ENCODE results near the gene MPO.

DNA sequence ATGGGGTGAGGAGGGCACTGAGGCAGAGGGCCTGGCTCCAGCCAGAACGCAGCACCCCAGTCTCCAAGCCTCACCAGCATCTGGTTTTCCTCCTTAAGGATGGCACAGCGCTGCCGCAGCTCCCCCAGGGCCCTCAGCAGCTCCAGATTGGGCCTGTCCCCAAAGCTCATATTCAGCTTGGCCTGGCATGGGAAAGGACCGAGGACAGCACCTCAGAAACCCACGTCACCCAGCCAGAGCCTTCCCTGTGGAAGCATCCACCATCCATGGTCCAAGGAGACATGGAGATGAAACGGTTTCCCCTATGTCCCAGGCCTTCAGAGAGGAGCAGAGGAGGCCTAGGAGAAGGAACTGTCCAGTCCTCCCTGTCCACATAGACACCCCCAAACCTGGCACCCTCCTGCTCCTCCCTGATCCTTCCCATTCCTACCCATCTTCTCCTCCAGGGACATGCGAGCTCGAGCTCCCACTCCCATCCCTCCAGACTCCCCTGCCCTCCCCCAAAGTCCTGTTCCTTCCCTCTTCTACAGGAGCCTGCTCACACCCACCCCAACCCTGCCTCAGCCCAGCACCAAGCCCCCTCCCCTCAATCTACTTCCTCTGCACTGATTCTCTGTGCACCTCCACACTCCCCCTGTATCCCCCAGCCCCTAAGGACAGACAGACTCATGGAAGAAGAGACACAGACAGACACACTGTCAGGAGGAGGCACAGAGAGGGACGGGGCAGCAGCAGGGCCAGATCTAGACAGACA, 46.1 kb upstream of the MPO start:
- TF ChIP-seq, protein P1, sequence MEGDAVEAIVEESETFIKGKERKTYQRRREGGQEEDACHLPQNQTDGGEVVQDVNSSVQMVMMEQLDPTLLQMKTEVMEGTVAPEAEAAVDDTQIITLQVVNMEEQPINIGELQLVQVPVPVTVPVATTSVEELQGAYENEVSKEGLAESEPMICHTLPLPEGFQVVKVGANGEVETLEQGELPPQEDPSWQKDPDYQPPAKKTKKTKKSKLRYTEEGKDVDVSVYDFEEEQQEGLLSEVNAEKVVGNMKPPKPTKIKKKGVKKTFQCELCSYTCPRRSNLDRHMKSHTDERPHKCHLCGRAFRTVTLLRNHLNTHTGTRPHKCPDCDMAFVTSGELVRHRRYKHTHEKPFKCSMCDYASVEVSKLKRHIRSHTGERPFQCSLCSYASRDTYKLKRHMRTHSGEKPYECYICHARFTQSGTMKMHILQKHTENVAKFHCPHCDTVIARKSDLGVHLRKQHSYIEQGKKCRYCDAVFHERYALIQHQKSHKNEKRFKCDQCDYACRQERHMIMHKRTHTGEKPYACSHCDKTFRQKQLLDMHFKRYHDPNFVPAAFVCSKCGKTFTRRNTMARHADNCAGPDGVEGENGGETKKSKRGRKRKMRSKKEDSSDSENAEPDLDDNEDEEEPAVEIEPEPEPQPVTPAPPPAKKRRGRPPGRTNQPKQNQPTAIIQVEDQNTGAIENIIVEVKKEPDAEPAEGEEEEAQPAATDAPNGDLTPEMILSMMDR (IDR thresholded peaks at IDR 0.05): no peak
- no peak for TF ChIP-seq EZH2 (IDR thresholded peaks at IDR 0.05; ENCODE audit: borderline replicate concordance, insufficient read depth, low read depth, low read length, poor library complexity, severe bottlenecking)
